H1 (cell line): ENCODE measurements around the gene RPL23. TPM values are rescaled to one million over a fixed set of nuclear protein-coding genes. Genes with fewer than 3 reads are reported as not detected.

Experiments used
- BACH1 ChIP-seq: IDR thresholded peaks from 2 replicates; pipeline ENCODE4 v1.6.1; 2012; ENCODE audit warnings: low read length, improper control_type of control experiment
- CBX8 ChIP-seq: fragments of 300-800, 300-1000 bp; sonication (generic); IDR thresholded peaks from 2 replicates; pipeline ENCODE4 v1.7.1; 2016; ENCODE audit warnings: low read depth, low read length, borderline replicate concordance
- KDM4A ChIP-seq: IDR thresholded peaks from one replicate; pipeline ENCODE4 v1.7.1; 2012; ENCODE audit warnings: low read depth, mild to moderate bottlenecking, moderate library complexity, low read length, inconsistent platforms; ENCODE audit not compliant: severe bottlenecking
- NRF1 ChIP-seq: IDR thresholded peaks from 2 replicates; pipeline ENCODE4 v1.6.1; 2011; ENCODE audit warnings: mild to moderate bottlenecking, low read depth, low read length, improper control_type of control experiment
- POU5F1 ChIP-seq: IDR thresholded peaks from 2 replicates; pipeline ENCODE4 v1.6.1; 2011; ENCODE audit warnings: low read depth, mild to moderate bottlenecking, low read length, moderate library complexity
- SIX5 ChIP-seq: IDR thresholded peaks from 2 replicates; pipeline ENCODE4 v1.6.1; 2011; ENCODE audit warnings: mild to moderate bottlenecking, low read depth, low read length
- polyA plus RNA-seq, 7 experiments: library from polyadenylated mRNA; depleted of rRNA in 3 of 7; stranded (reverse) in 5 of 7; unstranded in 2 of 7; fragments of >200 nt in 5 of 7; fragments of 200-250 nt in 2 of 7; gene quantifications; 1 replicate in 5 of 7; 2 replicates in 1 of 7; 4 replicates in 1 of 7; pipeline versions ENCODE4 v1.2.1 to v1.2.3, GENCODE V29; 2011 to 2013; ENCODE audit warnings: missing spikeins in 2 of 7, mixed read lengths in 2 of 7
- total RNA-seq: library from RNA; stranded (reverse); fragmentation: NEBNext Ultra II Directional; extraction: Animal tissue kit (Norgen Biotek cat#: 25700); gene quantifications from 2 replicates; pipeline ENCODE4 v1.2.1, GENCODE V29; 2021
- TF ChIP-seq, protein P1 (sequence below): fragments of 300-600 bp; sonication (generic); IDR thresholded peaks from 2 replicates; pipeline ENCODE4 v1.7.1; 2012; ENCODE audit warnings: low read length, moderate library complexity, mild to moderate bottlenecking, inconsistent platforms; ENCODE audit not compliant: insufficient replicate concordance

Gene RPL23
- total and polyA plus RNA-seq, 2 of the 8 experiments (the other 6 are each of a cell fraction or from before 2014, with no cell fraction given): 2,148 to 2,502 TPM

DNA sequence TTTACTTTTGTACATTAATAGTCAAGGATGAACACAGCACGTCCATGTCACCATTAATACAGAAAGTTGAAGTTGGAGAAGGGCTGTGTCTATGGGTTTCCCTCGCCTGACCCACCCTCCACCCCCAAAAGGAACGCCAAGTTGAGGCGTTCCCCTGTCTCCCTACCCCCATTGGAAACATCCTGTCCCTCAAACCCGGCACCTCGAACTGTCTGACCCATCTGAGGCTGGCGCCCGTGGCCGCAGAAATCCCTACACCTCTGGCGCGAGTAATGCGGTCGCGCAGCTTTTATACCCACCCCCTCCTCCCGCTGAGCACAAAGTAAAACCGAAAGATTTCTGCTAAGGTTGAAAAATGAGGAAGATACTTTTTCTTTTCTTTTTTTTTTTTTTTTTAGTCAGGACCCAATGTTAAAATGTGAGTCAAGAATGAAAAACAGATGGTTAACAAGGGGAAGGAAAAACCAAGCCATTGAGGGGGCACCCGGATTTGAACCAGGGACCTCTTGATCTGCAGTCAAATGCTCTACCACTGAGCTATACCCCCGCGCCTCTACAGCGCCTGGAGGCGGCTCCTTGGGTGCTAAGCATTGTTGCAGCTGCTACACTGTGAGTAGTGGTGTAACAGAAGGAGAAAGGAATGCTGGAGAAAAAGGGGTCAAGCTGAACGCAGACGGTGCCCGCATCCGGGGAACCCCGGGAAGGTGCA lies 15.4 kb upstream of the RPL23 start (continued):
- TF ChIP-seq POU5F1 (no peak), BACH1 (no peak), KDM4A (no peak), SIX5 (no peak), CBX8 (no peak), NRF1 (peak; percentile 21; the same call in 1 of the 2 replicates)
- TF ChIP-seq, protein P1, sequence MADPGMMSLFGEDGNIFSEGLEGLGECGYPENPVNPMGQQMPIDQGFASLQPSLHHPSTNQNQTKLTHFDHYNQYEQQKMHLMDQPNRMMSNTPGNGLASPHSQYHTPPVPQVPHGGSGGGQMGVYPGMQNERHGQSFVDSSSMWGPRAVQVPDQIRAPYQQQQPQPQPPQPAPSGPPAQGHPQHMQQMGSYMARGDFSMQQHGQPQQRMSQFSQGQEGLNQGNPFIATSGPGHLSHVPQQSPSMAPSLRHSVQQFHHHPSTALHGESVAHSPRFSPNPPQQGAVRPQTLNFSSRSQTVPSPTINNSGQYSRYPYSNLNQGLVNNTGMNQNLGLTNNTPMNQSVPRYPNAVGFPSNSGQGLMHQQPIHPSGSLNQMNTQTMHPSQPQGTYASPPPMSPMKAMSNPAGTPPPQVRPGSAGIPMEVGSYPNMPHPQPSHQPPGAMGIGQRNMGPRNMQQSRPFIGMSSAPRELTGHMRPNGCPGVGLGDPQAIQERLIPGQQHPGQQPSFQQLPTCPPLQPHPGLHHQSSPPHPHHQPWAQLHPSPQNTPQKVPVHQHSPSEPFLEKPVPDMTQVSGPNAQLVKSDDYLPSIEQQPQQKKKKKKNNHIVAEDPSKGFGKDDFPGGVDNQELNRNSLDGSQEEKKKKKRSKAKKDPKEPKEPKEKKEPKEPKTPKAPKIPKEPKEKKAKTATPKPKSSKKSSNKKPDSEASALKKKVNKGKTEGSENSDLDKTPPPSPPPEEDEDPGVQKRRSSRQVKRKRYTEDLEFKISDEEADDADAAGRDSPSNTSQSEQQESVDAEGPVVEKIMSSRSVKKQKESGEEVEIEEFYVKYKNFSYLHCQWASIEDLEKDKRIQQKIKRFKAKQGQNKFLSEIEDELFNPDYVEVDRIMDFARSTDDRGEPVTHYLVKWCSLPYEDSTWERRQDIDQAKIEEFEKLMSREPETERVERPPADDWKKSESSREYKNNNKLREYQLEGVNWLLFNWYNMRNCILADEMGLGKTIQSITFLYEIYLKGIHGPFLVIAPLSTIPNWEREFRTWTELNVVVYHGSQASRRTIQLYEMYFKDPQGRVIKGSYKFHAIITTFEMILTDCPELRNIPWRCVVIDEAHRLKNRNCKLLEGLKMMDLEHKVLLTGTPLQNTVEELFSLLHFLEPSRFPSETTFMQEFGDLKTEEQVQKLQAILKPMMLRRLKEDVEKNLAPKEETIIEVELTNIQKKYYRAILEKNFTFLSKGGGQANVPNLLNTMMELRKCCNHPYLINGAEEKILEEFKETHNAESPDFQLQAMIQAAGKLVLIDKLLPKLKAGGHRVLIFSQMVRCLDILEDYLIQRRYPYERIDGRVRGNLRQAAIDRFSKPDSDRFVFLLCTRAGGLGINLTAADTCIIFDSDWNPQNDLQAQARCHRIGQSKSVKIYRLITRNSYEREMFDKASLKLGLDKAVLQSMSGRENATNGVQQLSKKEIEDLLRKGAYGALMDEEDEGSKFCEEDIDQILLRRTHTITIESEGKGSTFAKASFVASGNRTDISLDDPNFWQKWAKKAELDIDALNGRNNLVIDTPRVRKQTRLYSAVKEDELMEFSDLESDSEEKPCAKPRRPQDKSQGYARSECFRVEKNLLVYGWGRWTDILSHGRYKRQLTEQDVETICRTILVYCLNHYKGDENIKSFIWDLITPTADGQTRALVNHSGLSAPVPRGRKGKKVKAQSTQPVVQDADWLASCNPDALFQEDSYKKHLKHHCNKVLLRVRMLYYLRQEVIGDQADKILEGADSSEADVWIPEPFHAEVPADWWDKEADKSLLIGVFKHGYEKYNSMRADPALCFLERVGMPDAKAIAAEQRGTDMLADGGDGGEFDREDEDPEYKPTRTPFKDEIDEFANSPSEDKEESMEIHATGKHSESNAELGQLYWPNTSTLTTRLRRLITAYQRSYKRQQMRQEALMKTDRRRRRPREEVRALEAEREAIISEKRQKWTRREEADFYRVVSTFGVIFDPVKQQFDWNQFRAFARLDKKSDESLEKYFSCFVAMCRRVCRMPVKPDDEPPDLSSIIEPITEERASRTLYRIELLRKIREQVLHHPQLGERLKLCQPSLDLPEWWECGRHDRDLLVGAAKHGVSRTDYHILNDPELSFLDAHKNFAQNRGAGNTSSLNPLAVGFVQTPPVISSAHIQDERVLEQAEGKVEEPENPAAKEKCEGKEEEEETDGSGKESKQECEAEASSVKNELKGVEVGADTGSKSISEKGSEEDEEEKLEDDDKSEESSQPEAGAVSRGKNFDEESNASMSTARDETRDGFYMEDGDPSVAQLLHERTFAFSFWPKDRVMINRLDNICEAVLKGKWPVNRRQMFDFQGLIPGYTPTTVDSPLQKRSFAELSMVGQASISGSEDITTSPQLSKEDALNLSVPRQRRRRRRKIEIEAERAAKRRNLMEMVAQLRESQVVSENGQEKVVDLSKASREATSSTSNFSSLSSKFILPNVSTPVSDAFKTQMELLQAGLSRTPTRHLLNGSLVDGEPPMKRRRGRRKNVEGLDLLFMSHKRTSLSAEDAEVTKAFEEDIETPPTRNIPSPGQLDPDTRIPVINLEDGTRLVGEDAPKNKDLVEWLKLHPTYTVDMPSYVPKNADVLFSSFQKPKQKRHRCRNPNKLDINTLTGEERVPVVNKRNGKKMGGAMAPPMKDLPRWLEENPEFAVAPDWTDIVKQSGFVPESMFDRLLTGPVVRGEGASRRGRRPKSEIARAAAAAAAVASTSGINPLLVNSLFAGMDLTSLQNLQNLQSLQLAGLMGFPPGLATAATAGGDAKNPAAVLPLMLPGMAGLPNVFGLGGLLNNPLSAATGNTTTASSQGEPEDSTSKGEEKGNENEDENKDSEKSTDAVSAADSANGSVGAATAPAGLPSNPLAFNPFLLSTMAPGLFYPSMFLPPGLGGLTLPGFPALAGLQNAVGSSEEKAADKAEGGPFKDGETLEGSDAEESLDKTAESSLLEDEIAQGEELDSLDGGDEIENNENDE: no peak
